Measurements from ENCODE around the gene MAP3K9. TPM values are rescaled to one million over a fixed set of nuclear protein-coding genes. Genes with fewer than 3 reads are reported as not detected.

The MAP3K9 gene
- polyA plus RNA-seq, 1 donor from 2014 or later: 10.4 TPM

- Histone ChIP-seq H3K79me2 (replicated peaks; ENCODE audit: insufficient read depth, low read length) (no peaks in the 10 kb centered on the region), H3F3A (ENCODE audit: insufficient read depth, low read length, poor library complexity, severe bottlenecking) (no peaks in the 10 kb centered on the region), H3K4me2 (ENCODE audit: low read length) (no peak overlapping the region), H3K4me3 (ENCODE audit: low read length) (no peak overlapping the region), H3K27ac (ENCODE audit: low read length) (no peak overlapping the region), H3K9ac (ENCODE audit: low read length) (no peak overlapping the region), H3K36me3 (ENCODE audit: insufficient read depth, low read length) (no peaks in the 10 kb centered on the region), H4K20me1 (ENCODE audit: insufficient read depth) (no peaks in the 10 kb centered on the region), H3K27me3 (ENCODE audit: insufficient read depth, low read depth, low read length) (no peaks in the 10 kb centered on the region), H2AFZ (ENCODE audit: low read depth, low read length) (no peak overlapping the region), H3K9me3 (ENCODE audit: low read length) (no peaks in the 10 kb centered on the region), H3K9me2 (ENCODE audit: insufficient read depth, low read length) (no peaks in the 10 kb centered on the region)
- no peak for TF ChIP-seq TAF1 (IDR thresholded peaks at IDR 0.05; ENCODE audit: low read depth)
- TF ChIP-seq RAD21 (conservative IDR thresholded peaks at IDR 0.05): no peak
- no peak for TF ChIP-seq EP300 (conservative IDR thresholded peaks at IDR 0.05; ENCODE audit: poor library complexity, severe bottlenecking)
- TF ChIP-seq SMC3 (conservative IDR thresholded peaks at IDR 0.05; ENCODE audit: poor library complexity): no peak
- no peak for TF ChIP-seq POLR2AphosphoS5 (IDR thresholded peaks at IDR 0.05)
- TF ChIP-seq MXI1 (conservative IDR thresholded peaks at IDR 0.05; ENCODE audit: poor library complexity, severe bottlenecking): no peak
- TF ChIP-seq EZH2 (IDR thresholded peaks at IDR 0.05; ENCODE audit: borderline replicate concordance, insufficient read depth, low read length, poor library complexity, severe bottlenecking): no peak
These were observed 82.5 kb downstream of the MAP3K9 start for GRCh38 chr14:70726651-70727375.

- TF ChIP-seq TAF1 (IDR thresholded peaks at IDR 0.05; ENCODE audit: low read depth): no peak
- no peak for TF ChIP-seq RAD21 (conservative IDR thresholded peaks at IDR 0.05)
- no peak for TF ChIP-seq REST (IDR thresholded peaks at IDR 0.05; ENCODE audit: borderline replicate concordance)
- no peak for TF ChIP-seq CTCF (IDR thresholded peaks at IDR 0.05; ENCODE audit: poor library complexity, severe bottlenecking)
- no peak for TF ChIP-seq SMC3 (conservative IDR thresholded peaks at IDR 0.05; ENCODE audit: poor library complexity)
- TF ChIP-seq EP300 (conservative IDR thresholded peaks at IDR 0.05; ENCODE audit: poor library complexity, severe bottlenecking): no peak
- TF ChIP-seq MXI1 (conservative IDR thresholded peaks at IDR 0.05; ENCODE audit: poor library complexity, severe bottlenecking): no peak
- TF ChIP-seq EZH2 (IDR thresholded peaks at IDR 0.05; ENCODE audit: borderline replicate concordance, insufficient read depth, low read length, poor library complexity, severe bottlenecking): no peak
- TF ChIP-seq POLR2AphosphoS5 (IDR thresholded peaks at IDR 0.05): no peak
- H3F3A ChIP-seq (ENCODE audit: insufficient read depth, low read length, poor library complexity, severe bottlenecking): no peaks in the 10 kb centered on the region
These were observed 84.4 kb downstream of the MAP3K9 start for GRCh38 chr14:70724944-70725343.

More at GRCh38 chr14:70724944-70725343, 84.4 kb downstream of the MAP3K9 start:
- Histone ChIP-seq H3K36me3 (ENCODE audit: insufficient read depth, low read length) (no peaks in the 10 kb centered on the region), H3K4me3 (ENCODE audit: low read length) (no peak overlapping the region), H3K9me3 (ENCODE audit: low read length) (no peaks in the 10 kb centered on the region), H3K79me2 (replicated peaks; ENCODE audit: insufficient read depth, low read length) (no peaks in the 10 kb centered on the region), H3K27me3 (ENCODE audit: insufficient read depth, low read depth, low read length) (no peaks in the 10 kb centered on the region), H3K27ac (ENCODE audit: low read length) (no peak overlapping the region), H2AFZ (ENCODE audit: low read depth, low read length) (no peak overlapping the region), H3K9ac (ENCODE audit: low read length) (no peak overlapping the region), H4K20me1 (ENCODE audit: insufficient read depth) (no peaks in the 10 kb centered on the region), H3K4me2 (ENCODE audit: low read length) (no peak overlapping the region), H3K9me2 (ENCODE audit: insufficient read depth, low read length) (no peaks in the 10 kb centered on the region)

Measured in neural cell (in vitro differentiated cells).